Measurements from ENCODE around the gene TRPM1.

TRPM1 gene

GRCh38 chr15:31081588-31082250 lies 19.8 kb downstream of the TRPM1 start:
- no peak for DNase-seq

- DNase-seq, result no peak
Observed at GRCh38 chr15:31081056-31081455, 20.5 kb downstream of the TRPM1 start.

- no peak for DNase-seq
Observed at GRCh38 chr15:31080591-31081014, 20.9 kb downstream of the TRPM1 start.

GRCh38 chr15:31079519-31079918 lies 22.0 kb downstream of the TRPM1 start:
- peak; percentile 93 for DNase-seq

GRCh38 chr15:31078471-31078870 lies 23.1 kb downstream of the TRPM1 start:
- DNase-seq, result no peak

- DNase-seq, result no peak
Observed at GRCh38 chr15:31077941-31078340, 23.6 kb downstream of the TRPM1 start.

- no peak for DNase-seq
Observed at GRCh38 chr15:31077181-31077580, 24.3 kb downstream of the TRPM1 start.

GRCh38 chr15:31074321-31074720 lies 27.2 kb downstream of the TRPM1 start:
- no peak for DNase-seq

- DNase-seq, result no peak
Observed at GRCh38 chr15:31070867-31071266, 30.7 kb downstream of the TRPM1 start.

- no peak for DNase-seq
Observed at GRCh38 chr15:31069360-31070000, 32.0 kb downstream of the TRPM1 start.

- DNase-seq, result no peak
Observed at GRCh38 chr15:31067890-31068603, 33.5 kb downstream of the TRPM1 start.

- DNase-seq, result no peak
Observed at GRCh38 chr15:31065824-31066223, 35.7 kb downstream of the TRPM1 start.

- no peak for DNase-seq
Observed at GRCh38 chr15:31062911-31063310, 38.6 kb downstream of the TRPM1 start.

GRCh38 chr15:31062310-31062847 lies 39.1 kb downstream of the TRPM1 start:
- peak; percentile 34 for DNase-seq

GRCh38 chr15:31060429-31061140 lies 40.9 kb downstream of the TRPM1 start:
- no peak for DNase-seq

GRCh38 chr15:31058236-31058962 lies 43.1 kb downstream of the TRPM1 start:
- DNase-seq, result no peak

GRCh38 chr15:31051496-31052080 lies 49.9 kb downstream of the TRPM1 start:
- no peak for DNase-seq

GRCh38 chr15:31050953-31051352 lies 50.6 kb downstream of the TRPM1 start:
- no peak for DNase-seq

- DNase-seq, result no peak
Observed at GRCh38 chr15:31049682-31050615, 51.6 kb downstream of the TRPM1 start.

GRCh38 chr15:31049111-31049510 lies 52.4 kb downstream of the TRPM1 start:
- no peak for DNase-seq

GRCh38 chr15:31047437-31047836 lies 54.1 kb downstream of the TRPM1 start:
- no peak for DNase-seq

Measured in fibroblast of skin of back (primary cell).